ENCODE measurements around the gene KCNJ5.

KCNJ5 gene

DNA sequence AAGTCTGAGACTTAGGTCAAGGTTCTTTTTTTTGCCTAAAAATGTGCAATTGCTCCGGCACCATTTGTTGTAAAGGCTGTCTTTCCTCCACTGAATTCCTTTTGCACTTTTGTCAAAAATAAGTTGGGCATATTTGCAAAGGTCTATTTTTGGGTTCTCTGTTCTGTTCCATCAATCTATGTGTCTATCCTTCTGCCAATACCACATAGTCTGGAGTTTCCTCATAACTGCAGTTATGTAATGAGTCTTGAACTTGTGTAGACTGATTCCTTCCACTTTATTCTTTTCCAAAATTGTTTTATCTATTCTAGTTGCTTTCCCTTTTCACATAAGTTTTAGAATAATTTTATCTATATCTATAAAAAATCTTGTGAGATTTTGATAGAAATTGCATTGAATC lies 6.7 kb downstream of the KCNJ5 start:
- no peak for DNase-seq

DNA sequence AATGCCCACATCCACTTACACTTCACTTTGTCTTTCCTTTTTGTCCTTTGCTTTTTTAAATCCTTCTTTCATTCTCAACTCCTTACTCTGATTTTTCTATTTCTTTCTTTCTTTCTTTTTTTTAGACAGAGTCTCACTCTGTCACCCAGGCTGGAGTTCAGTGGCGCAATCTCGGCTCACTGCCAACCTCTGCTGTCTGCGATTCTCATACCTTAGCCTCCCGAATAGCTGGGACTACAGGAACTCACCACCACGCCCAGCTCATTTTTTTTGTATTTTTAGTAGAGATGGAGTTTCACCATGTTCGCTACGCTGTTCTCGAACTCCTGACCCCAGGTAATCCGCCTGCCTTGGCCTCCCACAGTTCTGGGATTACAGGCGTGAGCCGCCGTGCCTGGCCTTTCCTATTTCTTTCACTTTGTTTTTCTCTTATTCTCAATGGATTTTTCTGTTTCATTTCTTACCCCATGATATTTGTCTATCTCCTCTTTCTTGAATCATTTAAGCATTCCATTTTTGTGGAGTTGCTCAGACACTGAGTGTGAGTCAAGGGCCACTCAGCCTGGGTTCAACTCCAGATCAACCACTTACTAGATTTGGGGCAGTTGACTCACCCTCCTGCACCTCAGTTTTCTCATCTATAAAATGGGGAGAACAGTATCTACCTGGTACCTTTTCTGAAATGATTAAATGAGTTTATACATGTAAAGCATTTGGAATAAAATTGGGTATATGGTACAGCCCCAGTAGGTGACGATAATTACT lies 7.6 kb downstream of the KCNJ5 start:
- DNase-seq = no peak

DNA sequence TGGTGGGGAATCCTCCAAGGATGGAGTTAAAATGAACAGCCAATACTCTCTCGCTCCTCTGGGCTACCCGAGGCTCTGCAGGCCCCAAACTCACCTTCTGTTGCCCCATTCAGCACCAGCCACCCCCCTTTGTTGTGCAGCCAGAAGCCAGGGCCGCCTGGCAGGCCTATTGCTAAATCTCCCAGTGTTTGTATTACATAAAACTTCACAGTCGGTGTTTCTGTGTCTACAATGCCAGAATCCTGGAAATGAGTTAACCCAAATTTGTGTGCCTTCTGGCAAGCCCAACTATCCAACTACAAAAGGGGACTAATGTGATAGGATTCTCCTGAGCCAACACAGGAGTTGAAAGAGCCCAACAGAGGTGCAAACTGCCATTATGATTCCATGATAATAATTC lies 9.3 kb downstream of the KCNJ5 start:
- DNase-seq = no peak

DNA sequence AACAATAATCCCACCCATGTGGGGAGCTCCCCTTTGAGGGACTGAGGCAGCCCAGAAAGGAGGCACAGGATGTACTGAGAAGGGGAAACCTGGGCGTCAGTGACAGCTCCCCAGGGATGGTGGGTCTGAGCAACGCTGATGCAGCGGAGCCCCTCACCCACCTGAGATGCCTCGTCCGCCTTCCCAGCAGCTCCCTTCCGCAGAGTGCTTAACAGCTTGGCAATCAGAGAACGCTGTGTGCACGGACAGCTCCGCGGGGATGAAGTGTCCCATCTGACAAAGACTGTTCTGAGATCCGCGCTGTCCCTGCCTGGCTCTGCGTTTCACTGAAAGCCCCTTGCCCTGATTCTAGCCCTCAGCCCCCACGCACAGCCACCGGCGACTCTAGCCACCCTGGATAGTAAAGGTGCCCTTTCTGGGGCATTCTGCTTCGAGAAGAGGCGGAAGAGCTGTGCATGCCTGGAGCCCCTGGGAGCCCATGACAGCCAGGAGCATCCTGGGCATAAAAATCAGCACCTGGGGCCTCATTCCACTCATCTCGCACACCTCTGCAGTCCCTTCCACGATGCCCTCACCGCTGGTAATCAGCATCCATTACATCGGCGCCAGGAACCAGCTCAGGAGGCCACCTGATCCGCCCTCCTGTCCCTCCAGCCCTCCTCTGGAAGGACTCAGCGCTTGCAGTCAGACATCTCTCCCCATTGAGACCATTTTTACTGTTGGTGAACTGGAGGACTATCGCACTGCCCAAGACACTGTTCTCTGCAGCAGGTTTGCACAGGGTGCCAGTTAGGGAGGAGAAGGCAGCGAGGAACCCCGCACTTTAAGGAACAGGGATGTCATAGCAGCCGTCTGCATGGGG lies 10.7 kb downstream of the KCNJ5 start:
- no peak for DNase-seq

DNA sequence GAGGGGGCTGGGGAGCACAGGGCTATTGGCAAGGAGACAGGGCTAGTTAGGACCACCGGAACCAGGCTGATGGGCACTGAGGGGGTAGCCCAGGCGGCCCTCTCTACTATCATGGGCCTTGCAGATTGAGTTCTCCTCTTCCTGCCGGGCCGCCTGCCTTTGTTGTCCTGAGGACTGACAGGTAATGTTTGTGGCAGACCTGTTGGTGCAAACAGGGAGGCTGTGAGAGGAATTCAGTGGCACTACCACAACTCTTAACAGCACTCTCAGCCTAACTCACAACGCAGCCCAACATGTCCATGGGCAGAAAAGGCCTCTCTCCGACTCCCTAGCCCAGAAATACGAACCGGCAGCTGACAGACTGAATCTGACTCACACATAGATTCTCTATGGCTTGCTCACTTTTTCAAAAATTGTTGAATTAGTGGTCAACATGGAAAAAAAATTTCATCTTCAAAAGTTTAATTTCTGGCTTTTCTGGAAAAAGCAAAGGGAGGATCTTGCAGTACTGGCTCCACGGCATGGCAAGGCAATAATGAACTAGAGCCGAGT lies 11.4 kb downstream of the KCNJ5 start:
- DNase-seq = no peak

DNA sequence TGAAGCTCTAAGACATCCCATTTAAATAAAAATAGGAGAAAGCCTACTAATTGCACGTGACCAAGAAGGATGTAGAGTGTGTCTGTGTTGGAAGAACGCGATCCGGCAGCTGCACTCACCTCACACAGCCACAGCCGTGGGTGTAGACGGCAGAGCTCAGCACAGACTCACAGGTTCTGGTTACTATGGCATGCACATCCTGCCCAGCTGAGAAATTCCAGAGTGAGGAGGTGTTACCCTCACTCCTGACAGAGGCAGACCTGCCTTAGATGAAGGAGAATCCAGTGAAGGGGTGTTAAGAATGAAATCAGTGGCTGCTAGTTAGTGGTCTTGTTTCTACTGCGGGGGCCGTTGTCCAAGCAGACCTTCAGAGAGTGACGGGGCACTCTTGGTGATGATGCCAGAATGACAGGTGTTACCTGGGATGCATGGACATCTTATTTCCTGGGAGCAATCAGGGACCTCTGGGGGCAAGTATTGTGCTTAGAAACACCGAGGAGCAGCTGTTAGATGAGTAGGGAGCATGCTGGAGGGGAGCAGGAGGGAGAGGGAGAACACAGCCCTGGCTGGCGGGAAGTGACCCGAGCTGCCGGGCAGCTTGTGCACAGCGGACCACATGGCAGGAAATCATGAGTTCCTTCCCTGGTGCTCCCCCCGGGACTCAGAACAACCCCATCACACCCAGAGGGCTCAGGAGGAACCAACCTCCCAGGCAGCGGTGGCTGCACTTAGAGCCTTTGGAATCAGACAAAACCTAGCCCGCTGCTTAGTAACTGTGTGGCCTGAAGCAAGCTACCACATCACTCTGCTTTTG lies 12.3 kb downstream of the KCNJ5 start:
- DNase-seq = no peak

DNA sequence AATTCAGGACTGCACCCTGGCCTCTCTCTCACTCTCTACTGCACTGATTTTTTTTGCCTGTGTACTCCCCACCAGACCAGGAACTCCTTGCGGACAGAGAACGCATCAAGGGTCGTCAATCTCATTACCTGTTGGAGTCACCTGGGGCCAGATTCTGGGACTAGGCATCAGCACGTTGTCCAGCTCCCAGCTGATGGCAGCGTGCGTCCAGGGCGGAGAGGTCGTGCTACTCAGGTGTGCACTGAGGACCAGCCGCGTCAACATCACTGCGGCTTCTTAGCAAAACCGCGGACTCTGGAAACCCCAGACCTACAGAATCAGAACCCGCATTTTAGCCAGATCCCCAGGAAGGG lies 13.1 kb downstream of the KCNJ5 start:
- DNase-seq = no peak

DNA sequence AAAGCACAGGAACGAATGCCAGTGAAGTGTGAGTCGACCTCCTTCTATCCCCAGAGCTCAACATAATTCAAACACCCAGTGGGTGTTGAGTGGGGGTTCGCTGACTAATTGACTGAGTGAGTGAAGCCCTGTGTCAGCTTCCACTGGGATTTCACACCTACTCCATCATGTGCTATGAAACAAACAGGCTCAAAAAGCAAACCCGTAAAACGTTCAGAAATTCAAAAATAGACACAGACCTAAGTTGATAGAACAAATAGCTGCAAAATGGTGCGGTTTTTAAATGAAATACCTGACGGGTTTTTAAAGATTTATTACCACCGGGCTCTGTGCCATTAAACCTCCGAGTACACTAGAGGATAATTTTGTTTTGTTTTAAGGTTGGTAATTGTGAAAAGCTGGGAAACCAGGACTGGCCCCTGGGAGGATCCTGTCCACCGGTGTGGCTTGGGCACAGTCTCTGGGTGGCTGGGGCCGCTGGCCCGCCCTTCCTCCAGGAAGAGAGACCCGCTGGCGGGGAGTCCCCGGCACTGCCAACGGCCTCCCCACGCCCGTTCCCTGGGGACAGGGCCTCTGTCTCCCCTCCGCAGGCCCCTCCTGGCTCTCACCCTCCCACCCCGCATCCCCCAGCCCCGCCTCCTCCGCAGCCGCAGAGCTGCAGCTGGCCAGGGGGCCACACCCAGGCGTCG lies 13.6 kb downstream of the KCNJ5 start:
- peak; percentile 82 for DNase-seq

DNA sequence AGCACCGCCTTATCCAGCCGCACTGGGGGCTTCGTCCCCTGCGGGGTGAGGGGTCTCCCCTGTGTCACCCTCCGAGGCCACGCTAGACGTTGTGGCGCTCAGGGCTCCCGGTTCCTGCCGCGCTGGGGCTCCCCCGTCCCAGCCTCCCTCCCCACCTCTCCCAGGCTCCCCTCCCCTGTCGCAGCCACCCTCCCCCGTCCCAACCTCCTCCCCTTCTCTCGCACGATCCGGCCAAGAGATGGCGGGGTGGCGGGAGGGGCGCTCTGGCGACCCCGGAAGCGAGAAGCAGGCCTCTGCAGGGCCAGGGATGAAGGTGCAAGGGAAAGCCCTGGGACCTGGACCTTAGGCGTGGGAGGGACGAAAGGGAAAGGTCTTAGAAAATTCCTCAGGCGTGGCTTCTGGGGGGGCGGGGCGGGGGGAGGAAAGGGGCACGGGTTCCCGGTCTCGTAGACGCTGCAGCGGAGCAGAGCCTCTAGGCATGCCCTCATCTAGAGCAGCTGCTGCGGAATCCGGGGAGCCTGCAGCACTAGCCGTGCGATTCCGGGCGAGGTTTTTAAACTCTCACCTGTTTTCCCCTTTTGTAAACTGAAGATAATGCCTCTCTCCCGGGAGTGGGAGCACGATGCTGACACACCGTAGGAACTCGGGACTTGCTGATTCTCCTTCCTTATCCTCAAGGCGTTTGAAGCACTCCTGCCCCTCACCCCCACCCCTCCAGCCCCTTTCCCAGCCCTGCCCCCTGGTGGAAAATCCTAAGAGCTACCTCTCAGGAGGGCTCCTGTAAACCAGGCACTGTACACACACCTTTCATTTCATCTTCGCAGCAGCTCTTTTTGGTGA lies 14.4 kb downstream of the KCNJ5 start:
- peak; percentile 64 for DNase-seq

DNA sequence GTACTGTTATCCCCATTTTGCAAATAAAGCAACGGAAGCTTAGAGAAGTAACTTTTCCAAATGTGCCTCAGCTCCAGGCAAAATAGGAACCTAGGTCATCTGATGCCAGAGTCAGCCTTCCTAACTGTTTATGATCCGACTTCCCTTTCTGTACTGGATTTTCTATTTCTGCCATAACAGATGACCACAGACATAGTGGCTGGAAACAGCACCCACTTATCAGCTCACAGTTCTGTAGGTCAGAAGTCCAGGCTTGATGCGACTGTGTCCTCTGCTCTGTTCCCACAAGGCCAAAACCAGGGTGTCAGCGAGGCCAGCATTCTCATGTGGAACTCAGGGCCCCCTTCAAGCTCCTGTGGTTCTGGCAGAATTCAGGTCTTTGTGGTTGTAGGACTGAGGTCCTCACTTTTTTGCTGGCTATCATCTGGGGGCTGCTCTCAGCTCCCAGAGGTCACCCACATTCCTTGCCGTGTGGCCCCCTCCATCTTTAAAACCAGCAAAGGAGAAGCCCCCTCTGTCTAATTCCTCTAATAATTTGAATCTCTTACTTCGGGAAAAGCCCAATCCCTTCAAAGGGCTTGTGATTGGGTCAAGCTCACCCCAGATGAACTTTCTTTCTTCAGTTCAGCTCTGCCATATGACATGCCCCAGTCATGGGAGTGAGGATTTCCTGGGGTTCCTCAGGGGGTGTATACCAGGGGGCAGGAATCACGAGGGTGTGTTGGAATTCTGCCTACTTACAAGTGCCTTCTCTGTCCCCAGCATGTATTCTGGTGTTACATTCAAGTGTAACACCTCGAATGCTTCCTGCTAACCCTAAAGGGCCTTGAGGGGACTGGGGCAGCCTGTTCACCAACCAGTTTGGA lies 15.3 kb downstream of the KCNJ5 start:
- DNase-seq = no peak

DNA sequence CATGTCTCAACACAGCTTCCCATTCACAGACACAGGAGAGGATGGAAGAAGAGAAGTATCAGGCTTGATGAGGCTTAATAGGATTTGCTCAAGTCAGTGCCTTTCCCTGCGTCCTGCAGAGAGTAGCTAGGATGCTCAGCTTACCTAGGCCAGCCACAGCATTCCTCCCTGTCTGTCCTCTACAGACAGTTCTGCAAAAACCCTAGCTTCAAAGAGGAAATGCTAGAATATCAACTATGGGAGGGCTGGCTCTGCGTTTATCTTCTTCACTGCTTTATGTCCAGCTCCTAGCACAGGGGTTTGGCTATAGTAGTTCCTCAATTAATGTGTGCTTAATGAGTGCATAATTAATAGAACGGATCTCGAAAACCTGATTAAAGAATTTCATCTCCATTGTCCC lies 16.4 kb downstream of the KCNJ5 start:
- no peak for DNase-seq

DNA sequence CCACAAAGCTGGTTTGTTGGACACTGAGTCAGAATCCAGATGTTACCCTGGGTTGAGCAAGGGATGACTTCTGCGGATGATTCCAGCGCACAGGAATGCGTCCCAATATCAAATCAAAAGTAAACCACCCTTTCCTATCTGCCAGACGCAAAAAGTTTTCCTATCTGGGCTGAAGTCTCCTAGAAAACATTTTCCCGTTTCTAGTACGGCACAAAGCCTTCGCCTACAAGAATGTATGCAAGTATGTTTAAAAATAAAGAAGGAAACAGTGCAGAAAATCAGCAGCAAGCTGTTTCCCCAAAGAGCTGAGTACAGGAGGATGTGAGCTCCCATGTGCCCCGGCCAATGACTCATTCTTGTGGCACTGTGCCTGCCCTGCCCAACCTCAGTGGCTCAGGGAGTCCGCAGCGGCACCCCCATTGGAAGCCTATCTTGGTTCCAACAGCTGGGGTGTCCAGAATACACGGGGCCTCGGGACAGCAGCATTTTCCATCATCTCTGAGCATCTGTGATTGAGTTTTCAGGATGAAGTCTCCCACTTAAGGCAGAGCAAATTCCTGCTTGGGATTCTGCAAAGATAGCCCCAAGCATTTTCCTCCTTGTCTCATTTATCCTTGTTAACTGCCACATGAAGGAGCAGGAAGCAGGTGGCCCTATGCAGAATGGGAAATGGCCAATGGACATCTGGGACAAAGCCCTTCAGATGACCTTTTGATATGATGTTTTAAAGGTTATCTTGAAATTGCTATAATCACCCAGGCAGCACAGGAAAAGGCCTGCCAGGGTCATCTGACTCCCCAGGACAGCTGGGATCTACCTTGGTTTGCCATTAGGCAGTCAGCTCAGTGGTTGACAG lies 17.5 kb downstream of the KCNJ5 start:
- DNase-seq = no peak

DNA sequence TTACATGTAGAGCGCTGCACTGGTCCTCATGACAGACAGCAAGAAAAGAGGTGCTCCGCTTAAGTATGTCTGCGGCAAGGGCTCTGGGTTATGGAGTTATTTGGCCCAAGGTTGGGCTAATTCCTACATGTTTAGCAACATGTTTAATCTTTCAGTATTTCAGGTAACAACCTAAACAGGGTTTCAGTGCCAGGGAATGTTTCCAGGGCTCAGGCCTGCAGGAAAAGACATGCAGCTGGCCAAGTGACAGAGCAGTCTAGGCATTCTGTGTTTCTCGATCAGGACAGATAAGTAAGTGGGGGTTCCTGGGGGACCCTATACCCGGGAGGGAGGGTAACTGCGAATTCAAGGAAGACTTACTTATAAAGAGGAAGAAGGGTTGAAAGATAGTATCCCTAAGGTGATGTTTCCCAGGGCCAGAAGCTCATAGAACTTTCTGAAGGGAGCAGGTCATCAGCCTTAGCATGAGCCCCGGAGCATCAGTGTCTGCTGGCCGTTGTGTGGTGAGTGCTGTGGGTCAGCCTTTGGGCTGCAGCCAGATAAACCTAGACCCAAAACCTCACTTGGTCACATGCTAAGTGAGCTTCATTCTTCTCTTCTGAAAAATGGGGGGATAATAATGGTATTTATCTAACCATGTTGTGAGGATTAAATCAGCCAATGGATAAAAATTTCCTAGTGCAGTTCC lies 18.4 kb downstream of the KCNJ5 start:
- no peak for DNase-seq

DNA sequence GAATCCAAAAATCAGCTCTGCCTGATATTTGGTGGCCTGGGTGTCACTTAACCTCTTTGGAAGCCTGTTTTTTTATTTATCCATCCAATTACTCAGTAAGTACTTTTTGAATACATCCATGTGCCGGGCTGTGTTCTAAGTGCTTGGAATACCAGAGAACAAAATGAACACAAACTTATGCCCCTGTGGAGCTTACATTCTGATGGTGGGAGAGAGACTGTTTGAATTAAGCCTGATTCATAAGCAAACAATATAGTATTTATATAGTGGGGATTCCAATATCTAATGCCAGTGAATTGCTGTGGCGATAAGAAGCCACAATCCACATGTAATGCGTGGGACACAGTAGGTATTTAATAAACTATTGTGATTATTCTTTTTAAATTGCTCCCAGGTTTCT lies 19.4 kb downstream of the KCNJ5 start:
- DNase-seq = no peak

DNA sequence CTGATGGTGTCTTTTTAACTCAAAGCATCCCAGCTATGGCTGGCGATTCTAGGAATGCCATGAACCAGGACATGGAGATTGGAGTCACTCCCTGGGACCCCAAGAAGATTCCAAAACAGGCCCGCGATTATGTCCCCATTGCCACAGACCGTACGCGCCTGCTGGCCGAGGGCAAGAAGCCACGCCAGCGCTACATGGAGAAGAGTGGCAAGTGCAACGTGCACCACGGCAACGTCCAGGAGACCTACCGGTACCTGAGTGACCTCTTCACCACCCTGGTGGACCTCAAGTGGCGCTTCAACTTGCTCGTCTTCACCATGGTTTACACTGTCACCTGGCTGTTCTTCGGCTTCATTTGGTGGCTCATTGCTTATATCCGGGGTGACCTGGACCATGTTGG lies 20.1 kb downstream of the KCNJ5 start:
- no peak for DNase-seq

DNA sequence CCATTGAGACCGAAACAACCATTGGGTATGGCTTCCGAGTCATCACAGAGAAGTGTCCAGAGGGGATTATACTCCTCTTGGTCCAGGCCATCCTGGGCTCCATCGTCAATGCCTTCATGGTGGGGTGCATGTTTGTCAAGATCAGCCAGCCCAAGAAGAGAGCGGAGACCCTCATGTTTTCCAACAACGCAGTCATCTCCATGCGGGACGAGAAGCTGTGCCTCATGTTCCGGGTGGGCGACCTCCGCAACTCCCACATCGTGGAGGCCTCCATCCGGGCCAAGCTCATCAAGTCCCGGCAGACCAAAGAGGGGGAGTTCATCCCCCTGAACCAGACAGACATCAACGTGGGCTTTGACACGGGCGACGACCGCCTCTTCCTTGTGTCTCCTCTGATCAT lies 20.5 kb downstream of the KCNJ5 start:
- no peak for DNase-seq

DNA sequence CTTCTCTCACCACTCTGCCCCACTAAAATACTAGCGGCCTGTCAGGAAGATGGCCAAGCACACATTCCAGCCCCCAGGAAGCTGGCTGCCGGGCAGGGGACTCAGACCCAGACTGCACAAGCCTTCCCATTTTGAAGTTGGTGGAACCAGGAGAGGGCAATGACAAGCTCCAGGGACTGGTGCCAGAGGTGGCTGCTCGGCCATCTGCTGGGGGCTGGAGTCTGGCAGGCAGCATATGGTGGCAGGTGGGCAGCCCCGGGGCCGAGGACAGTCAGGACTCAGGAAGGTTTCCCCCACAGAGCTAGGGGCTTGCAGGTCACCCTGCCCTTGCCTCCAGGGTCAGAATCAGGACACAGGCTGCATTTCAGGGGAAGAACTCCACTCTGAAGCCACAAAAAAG lies 22.6 kb downstream of the KCNJ5 start:
- DNase-seq = no peak

DNA sequence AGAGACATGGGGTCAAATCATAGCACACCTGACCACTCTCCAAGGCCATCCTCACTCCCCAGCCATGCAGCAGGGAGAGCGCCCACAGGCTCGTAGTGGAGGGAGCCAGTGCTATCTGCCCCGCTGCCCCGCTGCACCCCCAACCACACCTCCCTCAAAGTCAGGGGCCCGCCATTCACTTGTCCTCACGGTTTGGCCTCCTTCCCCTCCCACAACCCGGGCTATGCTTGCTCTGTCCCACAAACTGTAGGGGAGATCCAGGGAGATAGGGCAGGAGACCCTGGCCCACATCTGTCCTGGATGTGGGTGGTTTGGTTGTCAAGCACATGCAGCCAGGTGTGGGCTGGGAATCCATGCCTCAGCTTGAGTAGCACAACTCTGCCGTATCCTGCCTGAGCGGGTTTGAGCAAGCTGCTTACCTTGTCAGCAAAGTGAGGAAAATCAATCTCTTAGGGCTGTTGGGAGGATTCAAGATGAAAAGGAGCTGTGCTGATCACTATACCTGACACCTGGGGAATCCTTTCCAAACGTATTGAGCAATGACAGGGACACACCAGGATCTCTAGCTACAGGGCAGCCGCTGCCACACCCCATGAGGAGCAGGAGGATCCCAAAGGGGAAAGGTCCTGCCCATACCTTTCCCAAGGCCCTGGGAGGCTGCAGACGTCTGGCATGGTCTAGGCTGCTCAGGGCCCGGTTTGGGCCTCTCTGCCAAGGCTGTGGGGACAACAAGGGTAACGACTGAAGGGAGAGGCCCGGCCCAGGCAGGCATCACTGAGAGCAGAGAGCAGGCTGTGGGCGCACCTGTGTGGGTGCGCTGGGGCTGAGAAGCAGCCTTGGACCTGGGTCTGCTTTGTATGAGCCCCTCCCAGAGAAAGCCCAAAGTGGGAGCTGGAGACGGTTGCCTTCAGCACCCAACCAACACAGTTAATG lies 23.3 kb downstream of the KCNJ5 start:
- no peak for DNase-seq

Data from NCI-H1436 (cell line).